Natural killer cell (primary cell): ENCODE data around the gene LIPA. TPM values are rescaled to one million over a fixed set of nuclear protein-coding genes. Genes with fewer than 3 reads are reported as not detected.

ENCODE experiments used
- ATAC-seq, 3 donors: fragments of 150-1000 bp in 2 of 3; fragments of 200-7000 bp in 1 of 3; cut with Tn5 transposase; 1 replicate in 1 of 3; 2 replicates in 2 of 3; pipeline ENCODE4 v1.10.0; 2021; ENCODE audit warnings: mild to moderate bottlenecking in 2 of 3, moderate library complexity in 2 of 3
- DNase-seq, 2 donors: peaks; one replicate each; pipeline versions ENCODE4 v3.0.0 to v3.0.0-alpha.2; 2013 to 2021; ENCODE audit warnings: mixed read lengths in 1 of 2
- H3K27ac ChIP-seq: one replicate; pipeline ENCODE4 v1.5.1; 2013; ENCODE audit warnings: mild to moderate bottlenecking, low read length
- H3K27me3 ChIP-seq: one replicate; pipeline ENCODE4 v1.6.1; 2013; ENCODE audit warnings: low read length; ENCODE audit not compliant: control insufficient read depth, insufficient read depth
- H3K36me3 ChIP-seq: one replicate; pipeline ENCODE4 v1.6.1; 2013; ENCODE audit warnings: low read length; ENCODE audit not compliant: control insufficient read depth, insufficient read depth
- H3K4me1 ChIP-seq: one replicate; pipeline ENCODE4 v1.6.1; 2013; ENCODE audit warnings: low read length; ENCODE audit not compliant: control insufficient read depth, insufficient read depth
- H3K4me3 ChIP-seq: one replicate; pipeline ENCODE4 v1.5.1; 2013; ENCODE audit warnings: low read length
- H3K9me3 ChIP-seq: one replicate; pipeline ENCODE4 v1.6.1; 2013; ENCODE audit warnings: low read length; ENCODE audit not compliant: control insufficient read depth, insufficient read depth
- H3K27ac Mint-ChIP-seq, 2 donors: one replicate each; pipeline ENCODE4 v1.8.0; 2022; ENCODE audit warnings: mild to moderate bottlenecking in 2 of 2, mixed read lengths in 2 of 2, moderate library complexity in 1 of 2
- H3K27me3 Mint-ChIP-seq, 2 donors: one replicate each; pipeline ENCODE4 v1.8.0; 2022; ENCODE audit warnings: low read depth in 2 of 2, mixed read lengths in 2 of 2
- H3K36me3 Mint-ChIP-seq: one replicate; pipeline ENCODE4 v1.8.0; 2022; ENCODE audit warnings: mixed read lengths
- H3K4me1 Mint-ChIP-seq, 2 donors: one replicate each; pipeline ENCODE4 v1.8.0; 2022; ENCODE audit warnings: mixed read lengths in 2 of 2
- H3K4me3 Mint-ChIP-seq: one replicate; pipeline ENCODE4 v1.8.0; 2022; ENCODE audit warnings: mild to moderate bottlenecking, moderate library complexity, mixed read lengths
- H3K9me3 Mint-ChIP-seq, 2 donors: one replicate each; pipeline ENCODE4 v1.8.0; 2022; ENCODE audit warnings: mixed read lengths in 2 of 2
- WGBS: methylation state at CpG from one replicate; pipeline ENCODE4 v1.1.7; 2013; ENCODE audit warnings: missing lambda C conversion rate; ENCODE audit not compliant: insufficient coverage; 5-methylcytosine and 5-hydroxymethylcytosine counted together
- intact Hi-C: fragments of 100-400 bp; cut with micrococcal nuclease; formaldehyde crosslinking; loops from one replicate; pipeline ENCODE4 v1.14.2; 2022
- total RNA-seq, 4 donors: library from RNA; stranded (reverse); fragments of 120-200 nt in 1 of 4; gene quantifications; one replicate each; pipeline versions ENCODE4 v1.2.3 to v1.2.4, GENCODE V29; 2013 to 2022
- TF ChIP-seq, protein P1 (sequence below): fragments of 200-600 bp; IDR thresholded peaks from one replicate; pipeline ENCODE4 v1.8.0; 2022; ENCODE audit warnings: antibody characterized with exemption

Gene LIPA
- total RNA-seq, 3 donors from 2014 or later (not counting 1 experiment from before 2014, with no cell fraction given): 41.0 to 43.3 (median 41.1) TPM

GRCh38 chr10:89297791-89298190 is 46.2 kb upstream of the LIPA start:
- WGBS: 76% methylated on average over 2 of the region's 5 CpGs
- Mint-ChIP-seq H3K27ac (peak overlapping the region; percentile 30 to 75), H3K36me3 (no peaks in the 10 kb centered on the region), H3K4me3 (no peak overlapping the region), H3K9me3 (peaks cover 0 to 4% of the 10 kb centered on the region in 2 donors), H3K4me1 (peaks cover 40 to 46% of the 10 kb centered on the region in 2 donors), H3K27me3 (peaks cover 0 to 2% of the 10 kb centered on the region in 2 donors)
- peaks cover 26% of the 10 kb centered on the region for H3K4me1 ChIP-seq
- H3K36me3 ChIP-seq: no peaks in the 10 kb centered on the region
- intact Hi-C loops: no loop called here
- no peaks in the 10 kb centered on the region for H3K27me3 ChIP-seq
- no peak overlapping the region for H3K4me3 ChIP-seq
- H3K9me3 ChIP-seq: no peaks in the 10 kb centered on the region
- DNase-seq (no peak), ATAC-seq (peak; percentile 19 to 69 (median 60))
- TF ChIP-seq, protein P1, sequence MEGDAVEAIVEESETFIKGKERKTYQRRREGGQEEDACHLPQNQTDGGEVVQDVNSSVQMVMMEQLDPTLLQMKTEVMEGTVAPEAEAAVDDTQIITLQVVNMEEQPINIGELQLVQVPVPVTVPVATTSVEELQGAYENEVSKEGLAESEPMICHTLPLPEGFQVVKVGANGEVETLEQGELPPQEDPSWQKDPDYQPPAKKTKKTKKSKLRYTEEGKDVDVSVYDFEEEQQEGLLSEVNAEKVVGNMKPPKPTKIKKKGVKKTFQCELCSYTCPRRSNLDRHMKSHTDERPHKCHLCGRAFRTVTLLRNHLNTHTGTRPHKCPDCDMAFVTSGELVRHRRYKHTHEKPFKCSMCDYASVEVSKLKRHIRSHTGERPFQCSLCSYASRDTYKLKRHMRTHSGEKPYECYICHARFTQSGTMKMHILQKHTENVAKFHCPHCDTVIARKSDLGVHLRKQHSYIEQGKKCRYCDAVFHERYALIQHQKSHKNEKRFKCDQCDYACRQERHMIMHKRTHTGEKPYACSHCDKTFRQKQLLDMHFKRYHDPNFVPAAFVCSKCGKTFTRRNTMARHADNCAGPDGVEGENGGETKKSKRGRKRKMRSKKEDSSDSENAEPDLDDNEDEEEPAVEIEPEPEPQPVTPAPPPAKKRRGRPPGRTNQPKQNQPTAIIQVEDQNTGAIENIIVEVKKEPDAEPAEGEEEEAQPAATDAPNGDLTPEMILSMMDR: no peak
- no peak overlapping the region for H3K27ac ChIP-seq

GRCh38 chr10:89297356-89297755 is 45.8 kb upstream of the LIPA start:
- peak overlapping the region; percentile 30 to 75 for H3K27ac Mint-ChIP-seq
- ATAC-seq (no peak), DNase-seq (no peak)
- peaks cover 36 to 42% of the 10 kb centered on the region in 2 donors for H3K4me1 Mint-ChIP-seq
- H3K36me3 Mint-ChIP-seq: no peaks in the 10 kb centered on the region
- H3K4me3 Mint-ChIP-seq: no peak overlapping the region
- peaks cover 0 to 2% of the 10 kb centered on the region in 2 donors for H3K27me3 Mint-ChIP-seq
- Histone ChIP-seq H3K4me1 (peaks cover 23% of the 10 kb centered on the region), H3K27ac (no peak overlapping the region), H3K9me3 (no peaks in the 10 kb centered on the region), H3K36me3 (no peaks in the 10 kb centered on the region), H3K27me3 (no peaks in the 10 kb centered on the region), H3K4me3 (no peak overlapping the region)
- WGBS: 100% methylated on average over 4 of the region's 4 CpGs
- H3K9me3 Mint-ChIP-seq: peaks cover 0 to 4% of the 10 kb centered on the region in 2 donors
- TF ChIP-seq, protein P1: no peak
- intact Hi-C loops: no loop called here

- H3K4me1 ChIP-seq: peaks cover 22% of the 10 kb centered on the region
- no peak for ATAC-seq
- peaks cover 28 to 31% of the 10 kb centered on the region in 2 donors for H3K4me1 Mint-ChIP-seq
- H3K27me3 Mint-ChIP-seq: peaks cover 0 to 2% of the 10 kb centered on the region in 2 donors
- H3K27ac Mint-ChIP-seq: peak overlapping the region in 1 of 2 donors; percentile 37
- H3K9me3 Mint-ChIP-seq: peaks cover 0 to 4% of the 10 kb centered on the region in 2 donors
- no peak overlapping the region for H3K27ac ChIP-seq
- no peaks in the 10 kb centered on the region for H3K9me3 ChIP-seq
- no peak overlapping the region for H3K4me3 Mint-ChIP-seq
- WGBS: 83% methylated on average over 5 of the region's 5 CpGs
- no peak overlapping the region for H3K4me3 ChIP-seq
- no peaks in the 10 kb centered on the region for H3K36me3 ChIP-seq
- no peak for DNase-seq
- no peaks in the 10 kb centered on the region for H3K36me3 Mint-ChIP-seq
- TF ChIP-seq, protein P1: no peak
- H3K27me3 ChIP-seq: no peaks in the 10 kb centered on the region
- intact Hi-C loops: no loop called here
These were observed 44.7 kb upstream of the LIPA start for GRCh38 chr10:89296220-89296648.

GRCh38 chr10:89295597-89295996 is 44.0 kb upstream of the LIPA start:
- Histone ChIP-seq H3K36me3 (no peaks in the 10 kb centered on the region), H3K9me3 (no peaks in the 10 kb centered on the region), H3K4me3 (no peak overlapping the region), H3K27me3 (no peaks in the 10 kb centered on the region), H3K4me1 (peaks cover 16% of the 10 kb centered on the region), H3K27ac (no peak overlapping the region)
- ATAC-seq (peak; percentile 46 to 73 (median 53)), DNase-seq (no peak)
- no peaks in the 10 kb centered on the region for H3K36me3 Mint-ChIP-seq
- H3K9me3 Mint-ChIP-seq: peaks cover 0 to 4% of the 10 kb centered on the region in 2 donors
- peaks cover 22 to 25% of the 10 kb centered on the region in 2 donors for H3K4me1 Mint-ChIP-seq
- WGBS: no CpG with 5 or more reads among the region's 1 CpG
- intact Hi-C loops: no loop called here
- no peak overlapping the region for H3K4me3 Mint-ChIP-seq
- peaks cover 0 to 2% of the 10 kb centered on the region in 2 donors for H3K27me3 Mint-ChIP-seq
- TF ChIP-seq, protein P1: no peak
- peak overlapping the region in 1 of 2 donors; percentile 37 for H3K27ac Mint-ChIP-seq
